SU-DHL-6 (cell line): ENCODE measurements around the gene BIRC7.

Experiments used
- CTCF ChIP-seq: fragments of 200-600 bp; sonication (generic); IDR thresholded peaks from one replicate; pipeline ENCODE4 v1.5.1; 2017; ENCODE audit warnings: antibody characterized with exemption, mild to moderate bottlenecking, low read length, moderate library complexity; ENCODE audit not compliant: insufficient read depth, poor library complexity, severe bottlenecking
- EZH2phosphoT487 ChIP-seq: fragments of 200-600 bp; sonication (generic), shearing (Covaris generic); conservative IDR thresholded peaks from 2 replicates; pipeline ENCODE4 v1.6.1; 2018; ENCODE audit warnings: mild to moderate bottlenecking, antibody characterized with exemption, low read length, moderate library complexity, mixed read lengths

GRCh38 chr20:63258781-63259180, 23.1 kb downstream of the BIRC7 start:
- TF ChIP-seq CTCF (no peak), EZH2phosphoT487 (no peak)
